HEK293T (cell line): ENCODE data around the gene ERO1B.
"Not testable (repeated sequence)": the region's sequence is repeated elsewhere in the genome, so short reads cannot be mapped to it uniquely, and the experiment has no call there.

Experiments
- ARNT ChIP-seq: fragments of 450-650 bp; IDR thresholded peaks from 2 replicates; pipeline ENCODE4 v1.6.1; 2017; ENCODE audit warnings: mild to moderate bottlenecking
- BHLHE40 ChIP-seq: fragments of 450-650 bp; IDR thresholded peaks from 2 replicates; pipeline ENCODE4 v1.6.1; 2016; ENCODE audit warnings: mild to moderate bottlenecking, moderate library complexity, borderline replicate concordance
- FOXA1 ChIP-seq: fragments of 450-650 bp; IDR thresholded peaks from 2 replicates; pipeline ENCODE4 v1.6.1; 2016; ENCODE audit warnings: mild to moderate bottlenecking
- FOXK2 ChIP-seq: fragments of 450-650 bp; IDR thresholded peaks from 2 replicates; pipeline ENCODE4 v1.6.1; 2016; ENCODE audit warnings: mild to moderate bottlenecking
- FOXM1 ChIP-seq: fragments of 450-650 bp; IDR thresholded peaks from 2 replicates; pipeline ENCODE4 v1.6.1; 2017; ENCODE audit warnings: mild to moderate bottlenecking, borderline replicate concordance
- HDGF ChIP-seq: fragments of 450-650 bp; IDR thresholded peaks from 2 replicates; pipeline ENCODE4 v1.6.1; 2017; ENCODE audit warnings: antibody characterized with exemption, borderline replicate concordance
- LEF1 ChIP-seq: fragments of 450-650 bp; IDR thresholded peaks from 2 replicates; pipeline ENCODE4 v1.6.1; 2017; ENCODE audit warnings: mild to moderate bottlenecking, borderline replicate concordance
- NFRKB ChIP-seq: fragments of 450-650 bp; IDR thresholded peaks from 2 replicates; pipeline ENCODE4 v1.6.1; 2016; ENCODE audit warnings: mild to moderate bottlenecking, moderate library complexity
- SP1 ChIP-seq: fragments of 450-650 bp; IDR thresholded peaks from 2 replicates; pipeline ENCODE4 v1.6.1; 2017
- SUZ12 ChIP-seq: fragments of 450-650 bp; IDR thresholded peaks from 2 replicates; pipeline ENCODE4 v1.6.1; 2016; ENCODE audit warnings: mild to moderate bottlenecking

- not testable (repeated sequence) for TF ChIP-seq LEF1, NFRKB, SUZ12, ARNT, BHLHE40, HDGF, FOXA1, FOXK2, SP1, FOXM1
Measured at GRCh38 chr1:236188084-236188483, 93.7 kb downstream of the ERO1B start.
